HG02970 (cell line): ENCODE data around the gene PAFAH1B1.
"Not testable (repeated sequence)": the region's sequence is repeated elsewhere in the genome, so short reads cannot be mapped to it uniquely, and the experiment has no call there.

Experiments used
- ATAC-seq: cut with Tn5 transposase; IDR thresholded peaks from one replicate; pipeline ENCODE4 v1.9.1; 2021; ENCODE audit warnings: mild to moderate bottlenecking, moderate library complexity, moderate number of reproducible peaks; ENCODE audit not compliant: unreplicated experiment, low FRiP score

Gene PAFAH1B1

GRCh38 chr17:2631211-2631610 is 37.8 kb downstream of the PAFAH1B1 start:
- ATAC-seq: no peak

GRCh38 chr17:2634361-2634960 is 41.0 kb downstream of the PAFAH1B1 start:
- ATAC-seq: no peak

- no peak for ATAC-seq
These were observed 41.8 kb downstream of the PAFAH1B1 start for GRCh38 chr17:2635241-2635640.

- ATAC-seq: no peak
These were observed 42.2 kb downstream of the PAFAH1B1 start for GRCh38 chr17:2635675-2636074.

DNA sequence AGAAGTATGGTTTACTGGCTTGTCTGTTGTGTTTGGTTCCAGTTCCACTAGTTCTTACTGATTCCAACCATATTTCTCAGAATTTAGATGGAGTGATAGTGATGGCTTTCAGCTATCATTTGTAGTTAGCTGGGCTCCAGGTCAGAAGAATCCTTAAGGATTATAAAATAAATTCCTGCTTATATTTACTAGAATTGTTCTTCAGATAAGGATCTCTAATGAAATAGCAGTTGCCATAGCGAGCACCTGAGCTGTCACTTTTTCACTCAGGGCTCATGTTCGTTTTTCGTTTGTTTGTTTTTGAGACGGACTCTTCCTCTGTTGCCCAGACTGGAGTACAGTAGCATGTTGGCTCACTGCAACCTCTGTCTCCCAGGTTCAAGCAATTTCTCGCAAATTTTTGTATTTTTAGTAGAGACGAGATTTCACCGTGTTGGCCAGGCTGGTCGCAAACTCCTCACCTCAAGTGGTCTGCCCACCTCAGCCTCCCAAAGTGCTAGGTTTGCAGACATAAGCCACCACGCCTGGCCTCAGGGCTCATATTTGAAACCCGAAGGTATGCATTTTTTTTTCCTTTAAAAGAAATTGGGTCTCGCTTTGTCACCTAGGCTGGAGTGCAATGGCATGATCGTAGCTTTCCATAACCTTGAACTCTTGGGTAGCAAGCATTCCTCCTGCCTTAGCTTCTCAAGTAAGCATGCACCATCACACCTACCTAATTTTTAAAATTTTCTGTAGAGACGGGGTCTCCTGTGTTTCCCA is 42.9 kb downstream of the PAFAH1B1 start:
- ATAC-seq: no peak

DNA sequence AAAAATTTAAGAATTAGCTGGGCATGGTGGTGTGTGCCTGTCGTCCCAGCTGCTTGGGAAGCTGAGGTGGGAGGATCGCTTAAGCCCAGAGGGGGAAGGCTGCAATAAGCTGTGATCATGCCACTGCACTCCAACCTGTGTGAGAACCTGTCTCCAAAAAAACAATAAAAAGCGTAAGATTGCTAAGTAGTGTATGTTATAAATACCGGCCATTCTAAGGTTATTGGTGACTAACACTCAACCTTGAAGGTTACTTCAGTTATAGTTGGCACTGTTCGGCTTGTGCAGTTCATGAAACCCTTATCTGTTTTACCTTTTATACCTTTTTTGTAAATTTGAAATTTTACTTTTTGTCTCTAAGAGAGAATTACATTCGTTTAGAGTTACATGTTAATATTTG is 44.0 kb downstream of the PAFAH1B1 start:
- no peak for ATAC-seq

GRCh38 chr17:2644971-2645370 is 51.5 kb downstream of the PAFAH1B1 start:
- ATAC-seq: no peak

DNA sequence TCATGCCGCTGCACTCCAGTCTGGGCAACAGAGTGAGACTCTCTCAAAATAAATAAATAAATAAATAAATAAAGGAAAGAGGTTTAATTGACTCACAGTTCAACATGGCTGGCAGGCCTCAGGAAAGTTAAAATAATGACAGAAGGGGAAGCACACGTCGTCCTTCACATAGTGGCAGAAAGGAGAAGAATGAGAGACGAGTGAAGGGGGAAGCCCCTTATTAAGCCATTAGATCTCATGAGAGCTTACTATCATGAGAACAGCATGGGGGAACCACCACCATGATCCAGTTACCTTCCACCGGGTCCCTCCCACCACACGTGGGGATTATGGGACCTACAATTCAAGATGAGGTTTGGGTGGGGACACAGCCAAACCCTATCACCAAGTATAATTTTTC is 54.5 kb downstream of the PAFAH1B1 start:
- no peak for ATAC-seq

DNA sequence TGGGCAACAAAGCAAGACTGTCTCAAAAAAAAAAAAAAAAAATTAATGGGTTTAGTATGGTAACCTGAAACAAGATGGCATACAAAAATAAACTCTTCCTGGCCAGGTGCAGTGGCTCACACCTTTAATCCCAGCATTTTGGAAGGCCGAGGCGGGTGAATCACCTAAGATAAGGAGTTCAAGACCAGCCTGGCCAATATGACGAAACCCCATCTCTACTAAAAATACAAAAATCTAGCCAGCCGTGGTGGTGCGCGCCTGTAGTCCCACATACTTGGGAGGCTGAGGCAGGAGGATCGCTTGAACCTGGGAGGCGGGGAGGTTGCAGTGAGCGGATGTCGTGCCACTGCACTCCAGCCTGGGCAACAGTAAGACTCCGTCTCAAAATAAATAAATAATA is 55.7 kb downstream of the PAFAH1B1 start:
- no peak for ATAC-seq

DNA sequence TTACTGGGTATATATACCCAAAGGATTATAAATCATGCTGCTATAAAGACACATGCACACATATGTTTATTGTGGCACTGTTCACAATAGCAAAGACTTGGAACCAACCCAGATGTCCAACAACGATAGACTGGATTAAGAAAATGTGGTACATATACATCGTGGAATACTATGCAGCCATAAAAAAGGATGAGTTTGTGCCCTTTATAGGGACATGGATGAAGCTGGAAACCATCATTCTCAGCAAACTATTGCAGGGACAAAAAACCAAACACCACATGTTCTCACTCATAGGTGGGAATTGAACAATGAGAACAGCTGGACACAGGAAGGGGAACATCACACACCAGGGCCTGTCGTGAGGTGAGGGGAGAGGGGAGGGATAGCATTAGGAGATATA is 59.5 kb downstream of the PAFAH1B1 start:
- ATAC-seq: not testable (repeated sequence)

- no peak for ATAC-seq
These were observed 62.1 kb downstream of the PAFAH1B1 start for GRCh38 chr17:2655546-2655945.

DNA sequence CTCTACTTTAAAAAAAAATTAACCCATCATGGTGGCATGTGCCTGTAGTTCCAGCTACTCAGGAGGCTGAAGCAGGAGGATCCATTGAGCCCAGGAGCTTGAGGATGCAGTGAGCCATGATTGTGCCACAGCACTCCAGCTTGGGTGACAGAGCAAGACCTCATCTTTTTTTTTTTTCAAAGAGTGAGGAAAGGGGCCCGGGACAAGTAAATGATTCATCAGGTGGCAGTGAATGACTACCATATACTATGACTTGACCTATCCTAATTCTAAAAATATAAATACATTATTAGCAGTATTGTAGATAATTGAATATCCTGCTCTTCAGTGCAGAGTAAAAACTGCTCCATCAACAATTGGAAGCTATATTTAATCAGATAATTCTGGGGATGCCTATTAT is 62.8 kb downstream of the PAFAH1B1 start:
- no peak for ATAC-seq

- not testable (repeated sequence) for ATAC-seq
These were observed 65.9 kb downstream of the PAFAH1B1 start for GRCh38 chr17:2659337-2659736.

DNA sequence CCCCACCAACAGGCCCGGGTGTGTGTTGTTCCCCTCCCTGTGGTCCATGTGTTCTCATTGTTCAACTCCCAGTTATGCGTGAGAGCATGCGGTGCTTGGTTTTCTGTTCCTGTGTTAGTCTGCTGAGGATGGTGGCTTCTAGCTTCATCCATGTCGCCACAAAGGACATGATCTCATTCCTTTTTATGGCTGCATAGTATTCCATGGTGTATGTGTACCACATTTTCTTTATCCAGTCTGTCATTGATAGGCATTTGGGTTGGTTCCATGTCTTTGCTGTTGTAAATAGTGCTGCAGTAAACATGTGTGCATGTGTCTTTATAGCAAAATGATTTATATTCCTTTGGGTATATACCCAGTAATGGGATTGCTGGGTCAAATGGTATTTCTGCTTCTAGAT is 67.0 kb downstream of the PAFAH1B1 start:
- not testable (repeated sequence) for ATAC-seq

DNA sequence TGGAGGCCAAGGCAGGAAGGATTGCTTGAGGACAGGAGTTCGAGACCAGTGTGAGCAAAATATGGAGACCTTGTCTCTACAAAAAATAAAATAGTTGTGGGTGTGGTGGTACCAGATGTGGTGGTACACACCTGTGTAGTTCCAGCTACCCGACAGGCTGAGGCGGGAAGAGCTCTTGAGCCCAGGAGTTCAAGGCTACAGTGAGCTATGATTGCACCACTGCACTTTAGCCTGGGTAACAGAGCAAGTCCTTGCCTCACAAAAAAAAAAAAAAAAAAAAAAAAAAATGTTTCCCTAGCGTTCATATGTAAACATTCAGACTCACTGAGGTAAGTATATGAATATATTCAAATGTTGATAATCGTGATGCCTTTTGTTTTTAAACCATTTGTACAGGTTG is 78.6 kb downstream of the PAFAH1B1 start:
- ATAC-seq: no peak

DNA sequence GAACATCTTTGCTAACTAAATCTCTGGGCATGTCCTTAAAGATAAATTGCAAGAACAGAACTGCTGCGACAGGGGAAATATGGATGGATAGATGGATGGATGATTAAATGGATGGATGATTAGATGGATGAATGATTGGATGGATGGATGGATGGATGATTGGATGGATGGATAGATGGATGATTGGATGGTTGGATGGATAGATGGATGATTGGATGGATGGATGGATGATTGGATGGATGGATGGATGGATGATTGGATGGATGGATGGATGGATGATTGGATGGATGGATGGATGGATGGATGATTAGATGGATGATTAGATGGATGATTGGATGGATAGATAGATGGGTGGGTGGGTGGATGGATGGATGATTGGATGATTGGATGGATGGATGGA is 85.8 kb downstream of the PAFAH1B1 start:
- ATAC-seq: not testable (repeated sequence)

- no peak for ATAC-seq
These were observed 87.5 kb downstream of the PAFAH1B1 start for GRCh38 chr17:2680961-2681360.

GRCh38 chr17:2681650-2682049 is 88.2 kb downstream of the PAFAH1B1 start:
- no peak for ATAC-seq

- ATAC-seq: no peak
These were observed 88.9 kb downstream of the PAFAH1B1 start for GRCh38 chr17:2682176-2682938.

DNA sequence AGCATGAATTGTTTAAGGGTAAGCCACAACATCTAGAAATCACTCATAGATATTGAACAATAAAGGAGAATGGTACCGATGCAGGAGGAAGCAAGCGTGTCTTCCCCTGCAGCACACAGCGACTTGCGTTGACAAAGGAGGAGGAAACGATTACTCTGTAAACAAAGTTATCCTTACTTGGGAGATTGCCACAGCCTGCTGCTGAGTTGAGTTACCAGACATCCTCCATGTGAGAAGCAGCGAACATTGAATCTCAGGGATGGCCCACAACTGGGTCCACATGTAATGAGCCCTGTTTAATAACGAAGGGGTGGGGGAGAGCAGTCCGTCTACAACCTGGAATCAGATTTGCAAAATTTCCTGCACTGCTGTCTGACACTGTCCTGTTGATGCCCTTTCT is 90.5 kb downstream of the PAFAH1B1 start:
- ATAC-seq: no peak

GRCh38 chr17:2684549-2684948 is 91.1 kb downstream of the PAFAH1B1 start:
- no peak for ATAC-seq
